PC-3 (cell line): ENCODE results near the gene CEP192. TPM values are rescaled to one million over a fixed set of nuclear protein-coding genes. Genes with fewer than 3 reads are reported as not detected.

Experiments
- ATAC-seq: fragments of 200-7000 bp; cut with Tn5 transposase; 2 replicates; pipeline ENCODE4 v1.9.1; 2020; ENCODE audit warnings: mild to moderate bottlenecking, moderate library complexity
- BruUV-seq: library from RNA; stranded (reverse); fragments of 400-500 nt; replicated peaks from 2 replicates; lab custom pipeline; 2021; lab: Mats Ljungman, UMichigan
- CTCF ChIA-PET: fragments of 300-600 bp; sonication (Branson Sonifier 250); formaldehyde crosslinking; loops from one replicate; lab custom pipeline; 2022; ENCODE audit warnings: antibody characterized with exemption; lab: Charles Lee
- POLR2A ChIA-PET: fragments of 300-600 bp; sonication (Branson Sonifier 250); formaldehyde crosslinking; loops from one replicate; lab custom pipeline; 2022; ENCODE audit warnings: antibody characterized with exemption; ENCODE audit not compliant: unreplicated experiment; lab: Charles Lee
- DNase-seq: peaks from one replicate; pipeline ENCODE4 v3.0.0-alpha.2; 2015
- H2AFZ ChIP-seq: fragments of 300-600 bp; sonication (generic); 2 replicates; pipeline ENCODE4 v1.6.0; 2016; ENCODE audit warnings: antibody characterized with exemption, low read length
- H3F3A ChIP-seq: fragments of 300-600 bp; sonication (generic); one replicate; pipeline ENCODE4 v1.6.0; 2017; ENCODE audit warnings: antibody characterized with exemption, low read length, control low read depth, mild to moderate bottlenecking; ENCODE audit not compliant: unreplicated experiment
- H3K27ac ChIP-seq: fragments of 300-600 bp; sonication (generic); 2 replicates; pipeline ENCODE4 v1.5.1; 2016; ENCODE audit warnings: mild to moderate bottlenecking, low read length
- H3K27me3 ChIP-seq: fragments of 300-600 bp; sonication (generic); 2 replicates; pipeline ENCODE4 v1.6.1; 2016; ENCODE audit warnings: low read length, mixed read lengths
- H3K36me3 ChIP-seq: fragments of 300-600 bp; sonication (generic); 2 replicates; pipeline ENCODE4 v1.6.1; 2016; ENCODE audit warnings: low read depth, mixed run types, low read length, mixed read lengths
- H3K4me1 ChIP-seq: fragments of 300-600 bp; sonication (generic); 2 replicates; pipeline ENCODE4 v1.5.1; 2016; ENCODE audit warnings: low read length; ENCODE audit not compliant: insufficient read depth
- H3K4me2 ChIP-seq: fragments of 300-600 bp; sonication (generic); 2 replicates; pipeline ENCODE4 v1.6.0; 2016; ENCODE audit warnings: low read length
- H3K4me3 ChIP-seq: fragments of 300-600 bp; sonication (generic); 2 replicates; pipeline ENCODE4 v1.5.1; 2016; ENCODE audit warnings: mild to moderate bottlenecking, low read length, mixed read lengths
- H3K79me2 ChIP-seq: fragments of 300-600 bp; sonication (generic); 2 replicates; pipeline ENCODE4 v1.6.1; 2017; ENCODE audit warnings: low read length, mixed read lengths
- H3K9ac ChIP-seq: fragments of 300-600 bp; sonication (generic); 2 replicates; pipeline ENCODE4 v1.6.0; 2016; ENCODE audit warnings: mild to moderate bottlenecking, low read length
- H3K9me2 ChIP-seq: fragments of 300-600 bp; sonication (generic); replicated peaks from 2 replicates; pipeline ENCODE4 v1.6.1; 2016; ENCODE audit warnings: mixed run types, low read length, mixed read lengths
- H3K9me3 ChIP-seq: fragments of 300-600 bp; sonication (generic); 2 replicates; pipeline ENCODE4 v1.6.1; 2016; ENCODE audit warnings: low read length, mixed read lengths
- H4K20me1 ChIP-seq: fragments of 300-600 bp; sonication (generic); 2 replicates; pipeline ENCODE4 v1.6.1; 2016; ENCODE audit warnings: low read length, mixed read lengths
- EZH2 ChIP-seq: fragments of 300-600 bp; sonication (generic); IDR thresholded peaks from one replicate; pipeline ENCODE4 v1.6.1; 2017; ENCODE audit warnings: antibody characterized with exemption, mild to moderate bottlenecking, low read length; ENCODE audit not compliant: unreplicated experiment
- EZH2phosphoT487 ChIP-seq: fragments of 300-600 bp; sonication (generic); IDR thresholded peaks from 2 replicates; pipeline ENCODE4 v1.6.1; 2018; ENCODE audit warnings: mild to moderate bottlenecking, antibody characterized with exemption, low read length, borderline replicate concordance
- intact Hi-C: fragments of 100-400 bp; cut with micrococcal nuclease; formaldehyde crosslinking; loops from 2 replicates; pipeline ENCODE4 v1.9.0; 2023
- total RNA-seq: library from RNA; depleted of rRNA; stranded (reverse); fragments of >200 nt; gene quantifications from 2 replicates; pipeline ENCODE4 v1.2.3, GENCODE V29; 2014
- TF ChIP-seq, protein P1 (sequence below): fragments of 300-600 bp; sonication (generic); conservative IDR thresholded peaks from 2 replicates; pipeline ENCODE4 v1.5.1; 2017; ENCODE audit warnings: antibody characterized with exemption, low read depth, mild to moderate bottlenecking, low read length

The CEP192 gene
- total RNA-seq, 1 experiment from 2014 or later, result 32.6 TPM

DNA sequence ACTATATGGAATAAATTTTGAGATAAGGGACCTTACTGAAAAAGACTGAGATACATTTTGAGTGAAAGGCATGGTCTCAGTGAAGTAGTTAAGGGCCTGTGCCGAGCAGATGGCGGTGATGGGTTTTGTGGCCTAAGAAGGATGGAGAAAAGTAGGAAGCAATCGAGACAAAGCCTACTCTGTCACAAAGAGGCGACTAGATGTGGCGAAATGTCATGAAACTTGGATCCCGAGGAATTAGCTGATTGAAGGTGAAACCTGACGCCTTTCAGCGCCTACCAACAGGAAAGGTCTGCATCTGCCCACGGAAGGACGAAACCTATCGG, 558 bp upstream of the CEP192 start:
- TF ChIP-seq EZH2, result no peak
- TF ChIP-seq, protein P1, sequence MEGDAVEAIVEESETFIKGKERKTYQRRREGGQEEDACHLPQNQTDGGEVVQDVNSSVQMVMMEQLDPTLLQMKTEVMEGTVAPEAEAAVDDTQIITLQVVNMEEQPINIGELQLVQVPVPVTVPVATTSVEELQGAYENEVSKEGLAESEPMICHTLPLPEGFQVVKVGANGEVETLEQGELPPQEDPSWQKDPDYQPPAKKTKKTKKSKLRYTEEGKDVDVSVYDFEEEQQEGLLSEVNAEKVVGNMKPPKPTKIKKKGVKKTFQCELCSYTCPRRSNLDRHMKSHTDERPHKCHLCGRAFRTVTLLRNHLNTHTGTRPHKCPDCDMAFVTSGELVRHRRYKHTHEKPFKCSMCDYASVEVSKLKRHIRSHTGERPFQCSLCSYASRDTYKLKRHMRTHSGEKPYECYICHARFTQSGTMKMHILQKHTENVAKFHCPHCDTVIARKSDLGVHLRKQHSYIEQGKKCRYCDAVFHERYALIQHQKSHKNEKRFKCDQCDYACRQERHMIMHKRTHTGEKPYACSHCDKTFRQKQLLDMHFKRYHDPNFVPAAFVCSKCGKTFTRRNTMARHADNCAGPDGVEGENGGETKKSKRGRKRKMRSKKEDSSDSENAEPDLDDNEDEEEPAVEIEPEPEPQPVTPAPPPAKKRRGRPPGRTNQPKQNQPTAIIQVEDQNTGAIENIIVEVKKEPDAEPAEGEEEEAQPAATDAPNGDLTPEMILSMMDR, result no peak
- TF ChIP-seq EZH2phosphoT487, result no peak
- POLR2A ChIA-PET, result interaction anchor here (0.5 to 1.0 kb wide), 8 partner anchors 7 to 107 kb away, joined by 3 to 16 read pairs (median 4); no protein-coding TSS in a partner anchor
- H3K9ac ChIP-seq, result peak overlapping the region; percentile 93
- H3K27ac ChIP-seq, result peak overlapping the region; percentile 61
- H3K79me2 ChIP-seq, result peaks cover 44% of the 10 kb centered on the region
- intact Hi-C loops, result loop anchor here (2.0 to 5.0 kb wide), 2 partner anchors 42 to 737 kb away; partner anchors contain the start of genes FAM210A, RNMT and SEH1L
- peaks cover 6% of the 10 kb centered on the region for H3F3A ChIP-seq
- H3K4me1 ChIP-seq, result peaks cover 22% of the 10 kb centered on the region
- peak overlapping the region; percentile 73 for H2AFZ ChIP-seq
- TSS peak; percentile 91 for BruUV-seq
- H3K27me3 ChIP-seq, result no peaks in the 10 kb centered on the region
- peak overlapping the region; percentile 87 for H3K4me2 ChIP-seq
- H3K9me2 ChIP-seq, result no peaks in the 10 kb centered on the region
- peaks cover 30% of the 10 kb centered on the region for H4K20me1 ChIP-seq
- CTCF ChIA-PET, result interaction anchor here (0.5 to 0.7 kb wide), 3 partner anchors 8 to 1458 kb away, joined by 3 to 4 read pairs (median 3); no protein-coding TSS in a partner anchor
- DNase-seq (no peak), ATAC-seq (peak; percentile 4)
- H3K4me3 ChIP-seq, result peak overlapping the region; percentile 94
- no peaks in the 10 kb centered on the region for H3K9me3 ChIP-seq
- H3K36me3 ChIP-seq, result peaks cover 10% of the 10 kb centered on the region; the same call in 1 of the 2 replicates

DNA sequence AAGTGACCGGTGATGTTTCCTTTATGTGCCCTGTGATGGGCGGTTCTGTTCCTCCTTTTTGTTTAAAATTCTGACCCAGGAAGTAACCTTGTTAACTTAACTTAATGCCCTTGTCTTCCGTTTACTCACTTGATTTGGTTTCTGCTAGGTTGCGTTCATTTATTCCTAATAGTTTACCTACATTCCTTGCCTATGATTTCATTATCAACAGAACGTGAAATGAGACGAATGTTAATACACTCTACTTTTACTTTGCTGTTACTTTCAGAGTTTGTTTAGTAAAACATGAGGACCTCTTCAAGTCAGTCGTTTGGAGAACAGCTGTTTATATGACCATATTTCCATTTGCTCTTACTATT, 638 bp downstream of the CEP192 start:
- peak overlapping the region; percentile 82 for H2AFZ ChIP-seq
- ChIA-PET POLR2A (interaction anchor here (0.6 kb wide), 2 partner anchors 53 to 107 kb away, joined by 4 to 11 read pairs; no protein-coding TSS in a partner anchor), CTCF (no interaction called here)
- no peaks in the 10 kb centered on the region for H3K9me3 ChIP-seq
- intact Hi-C loops, result loop anchor here (2.0 to 5.0 kb wide), 2 partner anchors 43 to 736 kb away; partner anchors contain the start of genes FAM210A, RNMT and SEH1L
- H3K9me2 ChIP-seq, result no peaks in the 10 kb centered on the region
- peak overlapping the region; percentile 82 for H3K27ac ChIP-seq
- peak overlapping the region; percentile 93 for H3K9ac ChIP-seq
- DNase-seq, result no peak
- BruUV-seq, result TSS peak; percentile 40
- H3K27me3 ChIP-seq, result no peaks in the 10 kb centered on the region
- peaks cover 22% of the 10 kb centered on the region for H3K4me1 ChIP-seq
- peak overlapping the region; percentile 94 for H3K4me3 ChIP-seq
- H3K36me3 ChIP-seq, result peaks cover 5% of the 10 kb centered on the region; the same call in 1 of the 2 replicates
- H3F3A ChIP-seq, result peaks cover 6% of the 10 kb centered on the region
- ATAC-seq, result no peak
- H3K79me2 ChIP-seq, result peaks cover 56% of the 10 kb centered on the region
- peaks cover 42% of the 10 kb centered on the region for H4K20me1 ChIP-seq
- H3K4me2 ChIP-seq, result peak overlapping the region; percentile 87
- TF ChIP-seq EZH2 (no peak), EZH2phosphoT487 (no peak)
- TF ChIP-seq, protein P1, result no peak

DNA sequence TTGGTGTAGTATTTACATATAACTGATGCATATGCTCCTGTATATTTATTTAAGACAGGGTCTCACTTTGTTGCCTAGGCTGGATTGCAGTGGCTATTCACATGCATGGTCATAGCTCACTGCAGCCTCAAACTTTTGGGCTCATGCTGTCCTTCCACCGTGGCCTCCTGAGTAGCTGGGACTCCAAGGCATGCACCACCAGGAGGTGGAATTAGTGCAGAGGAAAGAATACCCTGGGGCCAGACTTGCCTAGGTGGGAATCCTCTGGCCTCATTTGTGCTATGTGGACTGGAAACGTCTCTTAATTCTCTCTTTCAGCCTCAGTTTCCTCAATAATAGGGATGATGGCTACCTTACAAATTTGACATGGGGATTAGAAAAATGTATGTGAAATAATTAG, 2.3 kb downstream of the CEP192 start:
- Histone ChIP-seq H3K27me3 (no peaks in the 10 kb centered on the region), H3K4me3 (peak overlapping the region; percentile 94), H4K20me1 (peaks cover 47% of the 10 kb centered on the region), H3K4me2 (peak overlapping the region; percentile 87), H3F3A (peaks cover 6% of the 10 kb centered on the region), H3K4me1 (peaks cover 27% of the 10 kb centered on the region), H3K36me3 (no peaks in the 10 kb centered on the region), H3K9me2 (no peaks in the 10 kb centered on the region), H3K9ac (no peak overlapping the region), H3K27ac (no peak overlapping the region), H3K79me2 (peaks cover 72% of the 10 kb centered on the region), H2AFZ (no peak overlapping the region), H3K9me3 (no peaks in the 10 kb centered on the region)
- no peak for DNase-seq
- intact Hi-C loops, result loop anchor here (5.0 kb wide), 1 partner anchor 734 kb away; the partner anchor contains the start of genes FAM210A and RNMT
- BruUV-seq, result no TSS peak
- POLR2A ChIA-PET, result no interaction called here
- ATAC-seq, result no peak
- TF ChIP-seq, protein P1, result no peak
- TF ChIP-seq EZH2phosphoT487 (no peak), EZH2 (no peak)
- CTCF ChIA-PET, result no interaction called here
